ENCODE data around the gene CES5A. TPM values are rescaled to one million over a fixed set of nuclear protein-coding genes. Genes with fewer than 3 reads are reported as not detected.

CES5A gene
- total RNA-seq, 1 donor from 2014 or later: not detected

DNA sequence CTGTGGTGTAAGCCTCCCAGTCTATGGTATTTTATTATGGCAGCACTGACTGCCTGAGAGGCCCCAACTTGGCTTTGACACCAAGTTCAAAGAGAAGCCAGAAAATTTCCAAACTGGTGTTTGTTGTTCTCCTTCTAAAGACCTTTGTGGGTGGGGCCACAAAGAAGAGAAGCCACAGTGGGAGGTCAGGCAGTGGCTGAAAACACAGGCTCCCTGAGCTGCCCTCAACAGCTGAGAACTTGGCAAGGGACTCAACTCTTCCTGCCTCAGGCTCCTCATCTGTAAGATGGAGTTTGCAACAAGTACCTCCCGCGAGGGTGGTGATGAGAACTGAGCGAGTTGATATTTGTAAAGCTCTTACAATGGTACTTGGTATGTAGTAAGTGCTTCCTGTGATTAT is 18.2 kb downstream of the CES5A start:
- TF ChIP-seq, protein P1, sequence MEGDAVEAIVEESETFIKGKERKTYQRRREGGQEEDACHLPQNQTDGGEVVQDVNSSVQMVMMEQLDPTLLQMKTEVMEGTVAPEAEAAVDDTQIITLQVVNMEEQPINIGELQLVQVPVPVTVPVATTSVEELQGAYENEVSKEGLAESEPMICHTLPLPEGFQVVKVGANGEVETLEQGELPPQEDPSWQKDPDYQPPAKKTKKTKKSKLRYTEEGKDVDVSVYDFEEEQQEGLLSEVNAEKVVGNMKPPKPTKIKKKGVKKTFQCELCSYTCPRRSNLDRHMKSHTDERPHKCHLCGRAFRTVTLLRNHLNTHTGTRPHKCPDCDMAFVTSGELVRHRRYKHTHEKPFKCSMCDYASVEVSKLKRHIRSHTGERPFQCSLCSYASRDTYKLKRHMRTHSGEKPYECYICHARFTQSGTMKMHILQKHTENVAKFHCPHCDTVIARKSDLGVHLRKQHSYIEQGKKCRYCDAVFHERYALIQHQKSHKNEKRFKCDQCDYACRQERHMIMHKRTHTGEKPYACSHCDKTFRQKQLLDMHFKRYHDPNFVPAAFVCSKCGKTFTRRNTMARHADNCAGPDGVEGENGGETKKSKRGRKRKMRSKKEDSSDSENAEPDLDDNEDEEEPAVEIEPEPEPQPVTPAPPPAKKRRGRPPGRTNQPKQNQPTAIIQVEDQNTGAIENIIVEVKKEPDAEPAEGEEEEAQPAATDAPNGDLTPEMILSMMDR (IDR thresholded peaks at IDR 0.05): no peak
- Histone ChIP-seq H3K9me3 (no peaks in the 10 kb centered on the region), H3K4me3 (no peak overlapping the region), H3K27ac (no peak overlapping the region), H3K4me1 (no peaks in the 10 kb centered on the region), H3K27me3 (no peaks in the 10 kb centered on the region), H3K36me3 (no peaks in the 10 kb centered on the region)
- DNase-seq (ENCODE audit: low spot score in 2 of 2): no peak
- intact Hi-C loops (cut with DNase I): no loop called here

DNA sequence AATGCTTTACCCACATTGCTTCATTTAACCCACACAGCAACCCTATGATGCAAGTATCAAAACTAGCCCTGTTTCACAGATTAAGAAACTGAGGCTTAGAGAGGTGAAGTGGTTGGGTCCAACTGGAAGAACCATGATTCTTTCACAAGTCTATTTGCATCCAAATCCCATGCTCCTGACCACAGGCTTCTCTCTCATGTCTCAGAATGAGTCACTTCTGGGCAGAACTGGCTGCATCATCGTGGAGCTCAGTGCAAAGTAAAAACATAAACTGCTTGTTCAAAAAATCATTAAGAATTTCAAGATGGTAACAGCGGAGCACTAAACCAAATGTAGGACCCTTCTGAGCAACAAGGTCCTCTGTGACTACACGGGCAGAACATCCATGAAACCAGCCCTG is 22.1 kb downstream of the CES5A start:
- no peaks in the 10 kb centered on the region for H3K4me1 ChIP-seq
- TF ChIP-seq, protein P1 (IDR thresholded peaks at IDR 0.05): no peak

DNA sequence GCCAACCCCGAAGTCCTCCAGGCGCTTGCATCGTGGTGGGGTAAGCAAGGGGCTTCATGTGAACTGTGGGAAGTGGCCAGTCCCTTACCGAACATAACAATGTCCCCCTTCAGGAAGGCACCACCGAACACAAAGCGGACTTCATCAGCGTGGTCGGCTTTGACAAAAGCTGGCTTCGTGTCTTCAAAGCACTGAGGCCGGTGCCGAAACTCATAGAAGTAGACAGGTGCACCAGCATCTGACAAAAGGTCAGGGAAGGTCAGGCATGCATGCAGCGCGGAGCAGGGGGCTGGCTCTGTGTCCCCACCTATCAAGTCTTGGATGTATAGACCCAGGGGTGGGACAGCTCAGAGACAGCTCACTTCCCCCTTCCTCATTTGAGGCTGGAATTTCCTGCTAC is 25.6 kb downstream of the CES5A start:
- Histone ChIP-seq H3K4me3 (no peak overlapping the region), H3K36me3 (no peaks in the 10 kb centered on the region), H3K27ac (no peak overlapping the region), H3K4me1 (no peaks in the 10 kb centered on the region), H3K27me3 (no peaks in the 10 kb centered on the region), H3K9me3 (no peaks in the 10 kb centered on the region)
- intact Hi-C loops (cut with DNase I): no loop called here
- DNase-seq (ENCODE audit: low spot score in 2 of 2): no peak
- TF ChIP-seq, protein P1 (IDR thresholded peaks at IDR 0.05): no peak

More for the DNA sequence above, 22.1 kb downstream of the CES5A start:
- intact Hi-C loops (cut with DNase I): no loop called here
- Histone ChIP-seq H3K4me3 (no peak overlapping the region), H3K9me3 (no peaks in the 10 kb centered on the region), H3K36me3 (no peaks in the 10 kb centered on the region), H3K27ac (no peak overlapping the region), H3K27me3 (no peaks in the 10 kb centered on the region)
- no peak for DNase-seq (ENCODE audit: low spot score in 2 of 2)

DNA sequence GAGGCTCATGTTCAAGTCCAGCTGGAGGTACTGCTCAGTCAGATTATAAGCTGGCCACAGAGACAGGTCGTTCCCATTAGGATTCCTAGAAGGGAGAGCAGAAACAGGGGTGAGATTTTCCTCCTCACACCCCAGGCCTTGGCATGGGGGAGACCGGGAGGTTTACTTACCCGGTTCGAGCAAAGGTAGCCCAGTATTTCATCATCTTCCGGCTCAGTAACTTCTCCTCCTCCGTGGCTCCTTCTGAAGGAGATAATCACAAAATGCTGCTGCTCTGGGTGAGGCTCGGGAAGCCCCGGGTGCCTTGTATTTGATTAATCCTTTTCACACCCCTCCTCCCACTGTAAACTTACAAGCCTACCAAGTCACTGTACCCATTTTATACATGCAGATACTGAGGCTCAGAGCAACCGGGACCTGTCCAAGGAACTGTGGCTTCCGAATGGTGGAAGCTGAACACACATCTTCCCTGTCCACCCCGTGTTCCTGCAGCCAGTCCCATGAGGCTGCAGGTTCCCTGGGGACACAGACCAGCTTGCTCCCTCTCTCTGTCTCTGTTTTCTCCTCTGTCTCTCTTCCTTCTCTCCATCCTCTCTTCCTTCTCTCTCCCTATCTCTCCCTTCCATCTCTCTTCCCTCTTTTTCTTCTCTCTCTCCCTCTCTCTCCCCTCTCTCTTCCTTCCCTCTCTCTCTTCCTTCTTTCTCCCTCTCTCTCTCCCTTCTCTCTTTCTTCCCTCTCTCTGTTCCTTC is 28.4 kb downstream of the CES5A start:
- H3K27ac ChIP-seq: no peak overlapping the region
- H3K9me3 ChIP-seq: no peaks in the 10 kb centered on the region
- no peaks in the 10 kb centered on the region for H3K27me3 ChIP-seq
- no peak overlapping the region for H3K4me3 ChIP-seq
- H3K4me1 ChIP-seq: no peaks in the 10 kb centered on the region
- TF ChIP-seq, protein P1 (IDR thresholded peaks at IDR 0.05): no peak
- no peak for DNase-seq (ENCODE audit: low spot score in 2 of 2)
- no peaks in the 10 kb centered on the region for H3K36me3 ChIP-seq
- intact Hi-C loops (cut with DNase I): no loop called here

DNA sequence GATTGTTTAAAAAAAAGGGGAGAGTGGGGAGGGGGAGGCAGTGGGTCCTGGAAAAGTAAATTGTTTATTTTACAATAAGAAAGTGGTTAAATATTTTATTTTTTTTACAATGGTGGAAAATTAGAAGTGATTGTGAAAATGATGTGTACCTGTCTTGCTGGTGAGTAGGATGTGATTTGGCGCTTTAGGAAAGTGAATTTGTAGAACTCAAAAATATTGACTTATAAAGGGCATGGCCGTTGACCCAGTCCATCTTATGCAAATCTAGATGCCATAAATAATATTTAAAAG is 32.1 kb downstream of the CES5A start:
- no peak overlapping the region for H3K27ac ChIP-seq
- H3K36me3 ChIP-seq: no peaks in the 10 kb centered on the region
- intact Hi-C loops (cut with DNase I): loop anchor here (2.0 to 5.0 kb wide), 2 partner anchors 300 to 376 kb away; no protein-coding TSS in a partner anchor
- no peak for DNase-seq (ENCODE audit: low spot score in 2 of 2)
- no peaks in the 10 kb centered on the region for H3K27me3 ChIP-seq
- no peaks in the 10 kb centered on the region for H3K9me3 ChIP-seq
- no peaks in the 10 kb centered on the region for H3K4me1 ChIP-seq
- H3K4me3 ChIP-seq: no peak overlapping the region
- TF ChIP-seq, protein P1 (IDR thresholded peaks at IDR 0.05): no peak

All from ascending aorta (tissue), 2 donors.